Measurements from ENCODE around the gene FGA. TPM values are rescaled to one million over a fixed set of nuclear protein-coding genes. Genes with fewer than 3 reads are reported as not detected.
"Not testable (repeated sequence)": the region's sequence is repeated elsewhere in the genome, so short reads cannot be mapped to it uniquely, and the experiment has no call there.

The FGA gene
- total RNA-seq, 1 experiment from 2014 or later = not detected

DNA sequence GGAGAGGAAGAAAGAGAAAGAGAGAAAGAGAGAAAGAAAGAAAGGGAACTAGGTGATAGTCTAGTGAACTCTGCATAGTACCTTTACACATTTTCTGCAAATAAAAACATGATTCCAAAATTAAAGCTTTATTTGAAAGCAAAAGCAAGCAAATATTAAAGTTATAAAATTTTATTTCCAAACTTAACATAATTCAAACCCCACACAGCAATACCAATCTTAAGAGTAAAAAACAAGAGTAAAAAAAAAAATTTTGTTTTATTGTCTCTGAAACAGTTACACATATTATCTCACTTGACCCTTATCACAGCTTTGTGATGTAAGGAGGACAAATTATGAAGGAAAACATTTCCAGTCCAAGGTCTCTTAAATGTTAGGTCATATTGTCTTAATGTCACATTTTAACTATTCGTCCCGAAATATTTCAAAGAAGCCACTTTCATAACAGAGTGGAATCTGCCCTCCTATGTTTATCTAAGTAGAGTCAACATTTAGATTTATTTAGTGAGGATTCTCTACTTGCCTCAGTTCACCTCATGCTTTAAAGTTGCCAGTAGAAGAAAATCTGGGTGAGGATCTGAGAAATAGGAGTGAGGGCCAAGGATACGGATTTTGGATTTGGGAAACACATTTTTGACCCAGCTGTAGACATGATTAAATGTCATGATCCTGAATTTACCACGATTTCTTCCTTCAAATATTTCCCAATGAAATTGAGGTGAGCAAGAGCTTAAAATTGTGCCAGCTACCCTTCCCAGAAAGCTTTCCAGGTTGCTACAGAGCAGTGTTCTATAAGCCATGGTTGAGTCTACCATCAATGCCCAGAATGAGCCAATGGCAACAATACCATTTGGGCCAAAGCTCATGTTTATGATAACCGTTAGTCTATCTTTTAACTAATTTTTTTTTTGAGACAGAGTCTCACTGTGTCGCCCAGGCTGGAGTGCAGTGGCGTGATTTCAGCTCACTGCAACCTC, 7.5 kb upstream of the FGA start:
- Histone ChIP-seq H3K4me3 (ENCODE audit: low read depth, low read length, poor library complexity, severe bottlenecking) (no peak overlapping the region), H3K36me3 (ENCODE audit: insufficient read depth, low read length, poor library complexity, severe bottlenecking) (no peaks in the 10 kb centered on the region), H3K27me3 (replicated peaks; ENCODE audit: insufficient read depth, low read depth, low read length, poor library complexity) (no peaks in the 10 kb centered on the region), H3K27ac (ENCODE audit: low read depth, low read length, poor library complexity, severe bottlenecking) (no peak overlapping the region), H3K9me3 (ENCODE audit: low read depth, low read length, poor library complexity, severe bottlenecking) (no peaks in the 10 kb centered on the region), H3K4me1 (ENCODE audit: insufficient read depth, low read length, poor library complexity, severe bottlenecking) (no peaks in the 10 kb centered on the region)
- POLR2A ChIA-PET (ENCODE audit: low non-redundant PET) = no interaction called here
- intact Hi-C loops (cut with micrococcal nuclease; ENCODE audit: unreplicated experiment) = no loop called here
- CTCF ChIA-PET = no interaction called here
- no peak for DNase-seq (ENCODE audit: low spot score)
- BruUV-seq (replicated peaks) = no TSS peak
- TF ChIP-seq, protein P1, sequence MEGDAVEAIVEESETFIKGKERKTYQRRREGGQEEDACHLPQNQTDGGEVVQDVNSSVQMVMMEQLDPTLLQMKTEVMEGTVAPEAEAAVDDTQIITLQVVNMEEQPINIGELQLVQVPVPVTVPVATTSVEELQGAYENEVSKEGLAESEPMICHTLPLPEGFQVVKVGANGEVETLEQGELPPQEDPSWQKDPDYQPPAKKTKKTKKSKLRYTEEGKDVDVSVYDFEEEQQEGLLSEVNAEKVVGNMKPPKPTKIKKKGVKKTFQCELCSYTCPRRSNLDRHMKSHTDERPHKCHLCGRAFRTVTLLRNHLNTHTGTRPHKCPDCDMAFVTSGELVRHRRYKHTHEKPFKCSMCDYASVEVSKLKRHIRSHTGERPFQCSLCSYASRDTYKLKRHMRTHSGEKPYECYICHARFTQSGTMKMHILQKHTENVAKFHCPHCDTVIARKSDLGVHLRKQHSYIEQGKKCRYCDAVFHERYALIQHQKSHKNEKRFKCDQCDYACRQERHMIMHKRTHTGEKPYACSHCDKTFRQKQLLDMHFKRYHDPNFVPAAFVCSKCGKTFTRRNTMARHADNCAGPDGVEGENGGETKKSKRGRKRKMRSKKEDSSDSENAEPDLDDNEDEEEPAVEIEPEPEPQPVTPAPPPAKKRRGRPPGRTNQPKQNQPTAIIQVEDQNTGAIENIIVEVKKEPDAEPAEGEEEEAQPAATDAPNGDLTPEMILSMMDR (conservative IDR thresholded peaks at IDR 0.05; ENCODE audit: low read depth, low read length) = no peak
- TF ChIP-seq EZH2 (IDR thresholded peaks at IDR 0.05; ENCODE audit: borderline replicate concordance, low read depth, low read length, poor library complexity, severe bottlenecking) = no peak

DNA sequence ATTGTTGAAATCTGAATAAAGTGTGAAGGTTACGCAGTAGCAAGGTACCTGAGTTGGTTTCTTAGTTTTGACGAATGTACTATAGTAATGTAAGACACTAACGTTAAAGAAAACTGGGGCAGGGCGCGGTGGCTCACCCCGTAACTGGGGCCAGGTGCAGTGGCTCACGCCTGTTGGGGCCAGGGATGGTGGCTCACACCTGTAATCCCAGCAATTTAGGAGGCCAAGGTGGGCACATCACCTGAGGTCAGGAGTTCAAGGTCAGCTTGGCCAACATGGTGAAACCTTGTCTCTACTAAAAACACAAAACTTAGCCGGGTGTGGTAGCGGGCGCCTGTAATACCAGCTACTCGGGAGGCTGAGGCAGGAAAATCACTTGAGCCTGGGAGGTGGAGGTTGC, 6.7 kb upstream of the FGA start:
- H3K27me3 ChIP-seq (replicated peaks; ENCODE audit: insufficient read depth, low read depth, low read length, poor library complexity); DNase-seq (ENCODE audit: low spot score); H3K36me3 ChIP-seq (ENCODE audit: insufficient read depth, low read length, poor library complexity, severe bottlenecking); H3K27ac ChIP-seq (ENCODE audit: low read depth, low read length, poor library complexity, severe bottlenecking); BruUV-seq (replicated peaks); H3K4me3 ChIP-seq (ENCODE audit: low read depth, low read length, poor library complexity, severe bottlenecking); CTCF ChIA-PET; H3K9me3 ChIP-seq (ENCODE audit: low read depth, low read length, poor library complexity, severe bottlenecking); H3K4me1 ChIP-seq (ENCODE audit: insufficient read depth, low read length, poor library complexity, severe bottlenecking); POLR2A ChIA-PET (ENCODE audit: low non-redundant PET); intact Hi-C loops (cut with micrococcal nuclease; ENCODE audit: unreplicated experiment): not testable (repeated sequence)

DNA sequence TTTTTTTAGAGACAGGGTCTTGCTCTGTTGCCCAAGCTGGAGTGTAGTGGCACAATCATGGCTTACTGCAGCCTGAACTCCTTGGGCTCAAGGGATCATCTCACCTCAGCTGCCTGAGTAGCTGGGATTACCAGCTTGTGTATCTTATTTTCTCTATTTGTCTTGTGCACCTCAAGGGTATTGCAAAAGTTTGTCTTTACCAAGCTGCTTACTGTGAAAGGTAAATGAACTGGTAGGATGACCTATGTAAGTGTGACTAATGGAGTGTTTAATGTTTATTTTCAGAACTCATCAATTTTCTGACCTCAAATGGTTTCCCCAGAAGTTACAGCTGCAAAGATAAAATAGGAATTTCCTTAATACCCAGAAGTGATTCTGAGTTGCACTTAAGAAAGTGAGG, 5.3 kb upstream of the FGA start:
- ChIA-PET POLR2A (ENCODE audit: low non-redundant PET) (no interaction called here), CTCF (interaction anchor here (0.6 kb wide), 1 partner anchor 145 kb away, joined by 4 read pairs; no protein-coding TSS in a partner anchor)
- intact Hi-C loops (cut with micrococcal nuclease; ENCODE audit: unreplicated experiment) = no loop called here
- Histone ChIP-seq H3K36me3 (ENCODE audit: insufficient read depth, low read length, poor library complexity, severe bottlenecking) (no peaks in the 10 kb centered on the region), H3K27me3 (replicated peaks; ENCODE audit: insufficient read depth, low read depth, low read length, poor library complexity) (no peaks in the 10 kb centered on the region), H3K4me3 (ENCODE audit: low read depth, low read length, poor library complexity, severe bottlenecking) (no peak overlapping the region), H3K27ac (ENCODE audit: low read depth, low read length, poor library complexity, severe bottlenecking) (no peak overlapping the region), H3K9me3 (ENCODE audit: low read depth, low read length, poor library complexity, severe bottlenecking) (no peaks in the 10 kb centered on the region), H3K4me1 (ENCODE audit: insufficient read depth, low read length, poor library complexity, severe bottlenecking) (no peaks in the 10 kb centered on the region)
- TF ChIP-seq EZH2 (IDR thresholded peaks at IDR 0.05; ENCODE audit: borderline replicate concordance, low read depth, low read length, poor library complexity, severe bottlenecking) = no peak
- TF ChIP-seq, protein P1 (conservative IDR thresholded peaks at IDR 0.05; ENCODE audit: low read depth, low read length) = no peak
- BruUV-seq (replicated peaks) = no TSS peak
- no peak for DNase-seq (ENCODE audit: low spot score)

- H3K9me3 ChIP-seq (ENCODE audit: low read depth, low read length, poor library complexity, severe bottlenecking); H3K4me1 ChIP-seq (ENCODE audit: insufficient read depth, low read length, poor library complexity, severe bottlenecking); DNase-seq (ENCODE audit: low spot score); H3K27ac ChIP-seq (ENCODE audit: low read depth, low read length, poor library complexity, severe bottlenecking); H3K27me3 ChIP-seq (replicated peaks; ENCODE audit: insufficient read depth, low read depth, low read length, poor library complexity); BruUV-seq (replicated peaks); POLR2A ChIA-PET (ENCODE audit: low non-redundant PET); intact Hi-C loops (cut with micrococcal nuclease; ENCODE audit: unreplicated experiment); CTCF ChIA-PET; H3K36me3 ChIP-seq (ENCODE audit: insufficient read depth, low read length, poor library complexity, severe bottlenecking); H3K4me3 ChIP-seq (ENCODE audit: low read depth, low read length, poor library complexity, severe bottlenecking): not testable (repeated sequence)
Observed at GRCh38 chr4:154594343-154594742, 3.8 kb upstream of the FGA start.

Data from A673 (cell line).